HAP-1 (cell line): ENCODE measurements around the gene STAG1.
"Not testable (repeated sequence)": the region's sequence is repeated elsewhere in the genome, so short reads cannot be mapped to it uniquely, and the experiment has no call there.

Experiments used
- DNase-seq, 2 experiments: peaks; one replicate each; pipeline ENCODE4 v3.0.0-alpha.2; 2016 to 2020; ENCODE audit warnings: low spot score in 2 of 2
- H3K27me3 ChIP-seq: fragments of 250-450 bp; sonication (Bioruptor Pico); 2 replicates; pipeline ENCODE4 v1.5.1; 2020; ENCODE audit warnings: low read depth, mild to moderate bottlenecking, moderate library complexity
- H3K36me3 ChIP-seq: fragments of 250-450 bp; sonication (Bioruptor Pico); replicated peaks from 2 replicates; pipeline ENCODE4 v1.5.1; 2020; ENCODE audit warnings: mild to moderate bottlenecking
- H3K4me1 ChIP-seq: fragments of 250-450 bp; sonication (Bioruptor Pico); 2 replicates; pipeline ENCODE4 v1.5.1; 2020; ENCODE audit warnings: mild to moderate bottlenecking
- H3K4me3 ChIP-seq: fragments of 250-450 bp; sonication (Bioruptor Pico); 2 replicates; pipeline ENCODE4 v1.5.1; 2020; ENCODE audit warnings: mild to moderate bottlenecking, moderate library complexity
- H3K9me3 ChIP-seq: fragments of 250-450 bp; sonication (Bioruptor Pico); 2 replicates; pipeline ENCODE4 v1.5.1; 2020; ENCODE audit warnings: mild to moderate bottlenecking, moderate library complexity
- in situ Hi-C: fragments of 300-500 bp; cut with MboI; formaldehyde crosslinking; loops from 3 replicates; pipeline ENCODE4 v1.14.3; 2020; ENCODE audit warnings: low sequenced_read_pairs, inconsistent platforms, mixed read lengths

The STAG1 gene

DNA sequence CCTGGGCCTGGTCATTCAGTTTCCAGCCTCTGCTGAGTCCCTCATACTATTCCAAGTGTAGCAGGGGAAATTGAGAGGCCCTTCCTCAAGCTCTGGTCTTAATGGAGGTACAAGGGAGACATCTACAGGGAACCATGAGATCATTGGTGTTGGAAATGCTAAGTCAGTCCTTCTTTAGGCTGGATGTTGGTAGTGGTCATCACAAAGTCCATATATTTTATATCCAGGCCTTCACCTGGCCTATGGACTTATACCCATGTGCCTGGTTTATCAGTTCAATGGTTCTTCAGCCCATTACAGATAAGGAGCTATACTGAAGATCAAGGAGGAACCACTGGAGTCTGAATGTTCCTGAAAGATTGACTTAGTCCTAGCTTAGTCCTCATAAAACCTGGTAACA, 135.0 kb downstream of the STAG1 start:
- Histone ChIP-seq H3K4me3 (no peak overlapping the region), H3K36me3 (peaks cover 4% of the 10 kb centered on the region; the same call in 1 of the 2 replicates), H3K27me3 (no peaks in the 10 kb centered on the region), H3K9me3 (no peaks in the 10 kb centered on the region), H3K4me1 (peaks cover 27% of the 10 kb centered on the region)
- in situ Hi-C loops = no loop called here
- DNase-seq = no peak

DNA sequence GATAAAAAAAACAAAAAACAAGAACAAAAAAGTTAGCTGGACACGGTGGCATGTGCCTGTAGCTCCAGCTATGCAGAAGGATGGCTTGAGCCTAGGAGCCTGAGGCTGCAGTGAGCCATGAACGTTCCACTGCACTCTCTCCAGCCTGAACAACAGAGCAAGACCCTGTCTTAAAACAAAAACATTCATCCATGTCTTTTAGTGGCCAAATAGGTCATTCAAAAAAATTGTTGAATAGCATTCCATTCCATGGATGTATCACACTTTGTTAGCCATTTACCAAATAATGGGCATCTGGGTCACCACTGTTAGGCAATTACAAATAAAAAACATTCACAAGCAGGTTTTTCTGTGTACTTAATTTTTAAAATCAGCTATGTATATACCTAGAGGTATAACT, 139.7 kb downstream of the STAG1 start:
- Histone ChIP-seq H3K27me3 (no peaks in the 10 kb centered on the region), H3K4me3 (no peak overlapping the region), H3K36me3 (no peaks in the 10 kb centered on the region), H3K9me3 (no peaks in the 10 kb centered on the region), H3K4me1 (peaks cover 4% of the 10 kb centered on the region; the same call in 1 of the 2 replicates)
- in situ Hi-C loops = no loop called here
- no peak for DNase-seq

DNA sequence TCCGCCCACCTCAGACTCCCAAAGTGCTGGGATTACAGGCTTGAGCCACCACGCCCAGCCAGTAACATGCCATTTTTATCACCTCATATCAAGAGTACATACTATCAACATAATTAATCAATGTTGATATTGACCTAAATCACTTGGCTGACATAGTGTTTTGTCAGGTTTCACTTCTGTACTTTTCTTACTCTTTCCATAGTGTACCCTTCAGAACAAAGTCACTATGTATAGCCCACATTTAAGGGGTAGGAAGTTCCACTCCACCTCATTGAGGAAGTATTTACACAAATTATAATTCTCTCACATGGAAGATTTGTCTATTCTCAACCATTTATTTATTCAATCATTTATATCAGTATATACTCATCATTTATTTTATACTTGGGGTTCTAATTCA, 145.2 kb downstream of the STAG1 start:
- DNase-seq = no peak
- Histone ChIP-seq H3K4me3 (no peak overlapping the region), H3K9me3 (no peaks in the 10 kb centered on the region), H3K27me3 (no peaks in the 10 kb centered on the region), H3K4me1 (no peaks in the 10 kb centered on the region), H3K36me3 (no peaks in the 10 kb centered on the region)
- in situ Hi-C loops = no loop called here

DNA sequence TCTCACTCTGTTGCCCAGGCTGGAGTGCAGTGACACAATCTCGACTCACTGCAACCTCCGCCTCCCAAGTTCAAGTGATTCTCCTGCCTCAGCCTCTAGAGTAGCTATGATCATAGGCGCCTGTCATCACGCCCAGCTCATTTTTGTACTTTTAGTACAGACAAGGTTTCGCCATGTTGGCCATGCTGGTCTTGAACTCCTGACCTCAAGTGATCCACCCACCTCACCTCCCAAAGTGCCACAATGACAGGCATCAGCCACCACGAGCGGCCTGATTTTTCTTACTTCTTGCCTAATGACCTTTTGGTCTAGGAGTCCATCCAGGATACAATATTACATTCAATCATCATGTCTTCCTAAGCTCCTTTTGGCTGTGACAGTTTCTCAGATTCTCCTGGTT, 146.0 kb downstream of the STAG1 start:
- H3K4me3 ChIP-seq, in situ Hi-C loops, H3K4me1 ChIP-seq, H3K9me3 ChIP-seq, H3K36me3 ChIP-seq, DNase-seq, H3K27me3 ChIP-seq: not testable (repeated sequence)

DNA sequence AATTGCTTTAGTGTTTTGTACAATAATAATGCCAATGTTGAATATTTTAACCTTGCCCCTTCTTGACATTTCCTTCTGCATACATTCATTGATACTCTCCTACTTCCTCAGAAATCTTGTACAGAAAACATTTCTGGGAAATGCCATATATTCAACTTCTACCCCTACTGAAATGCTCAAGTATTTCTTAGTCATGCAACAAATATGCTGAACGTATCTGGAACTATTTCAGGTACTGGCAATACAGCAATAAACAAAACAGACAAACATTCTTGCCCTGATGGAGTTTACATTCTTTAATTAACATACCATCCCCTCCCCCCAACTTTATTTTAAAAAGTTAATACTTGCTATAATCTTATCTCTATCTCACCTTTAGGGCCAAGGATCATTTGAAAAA, 147.2 kb downstream of the STAG1 start:
- Histone ChIP-seq H3K9me3 (no peaks in the 10 kb centered on the region), H3K36me3 (no peaks in the 10 kb centered on the region), H3K4me1 (no peaks in the 10 kb centered on the region), H3K4me3 (no peak overlapping the region), H3K27me3 (no peaks in the 10 kb centered on the region)
- DNase-seq = no peak
- in situ Hi-C loops = no loop called here

DNA sequence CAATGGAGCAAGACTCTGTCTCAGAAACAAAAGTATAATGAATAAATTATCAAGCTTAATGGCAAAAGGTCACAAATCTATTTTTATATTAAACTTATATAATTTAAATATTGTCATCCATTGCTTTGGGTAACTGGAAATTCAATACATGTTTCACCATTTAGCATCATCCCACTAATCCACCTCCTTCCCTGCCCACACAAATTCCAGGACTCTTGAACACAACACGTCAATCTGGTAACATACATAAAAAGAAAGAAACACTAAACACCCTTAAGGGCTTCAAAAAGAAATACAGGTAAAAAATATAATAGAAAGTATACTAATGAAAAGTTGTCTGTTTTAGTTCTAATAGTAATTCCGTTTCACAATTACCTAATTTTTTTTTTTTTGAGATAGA, 149.4 kb downstream of the STAG1 start:
- in situ Hi-C loops = no loop called here
- no peak for DNase-seq
- H3K36me3 ChIP-seq = no peaks in the 10 kb centered on the region
- no peaks in the 10 kb centered on the region for H3K4me1 ChIP-seq
- no peaks in the 10 kb centered on the region for H3K9me3 ChIP-seq
- H3K27me3 ChIP-seq = no peaks in the 10 kb centered on the region
- no peak overlapping the region for H3K4me3 ChIP-seq

DNA sequence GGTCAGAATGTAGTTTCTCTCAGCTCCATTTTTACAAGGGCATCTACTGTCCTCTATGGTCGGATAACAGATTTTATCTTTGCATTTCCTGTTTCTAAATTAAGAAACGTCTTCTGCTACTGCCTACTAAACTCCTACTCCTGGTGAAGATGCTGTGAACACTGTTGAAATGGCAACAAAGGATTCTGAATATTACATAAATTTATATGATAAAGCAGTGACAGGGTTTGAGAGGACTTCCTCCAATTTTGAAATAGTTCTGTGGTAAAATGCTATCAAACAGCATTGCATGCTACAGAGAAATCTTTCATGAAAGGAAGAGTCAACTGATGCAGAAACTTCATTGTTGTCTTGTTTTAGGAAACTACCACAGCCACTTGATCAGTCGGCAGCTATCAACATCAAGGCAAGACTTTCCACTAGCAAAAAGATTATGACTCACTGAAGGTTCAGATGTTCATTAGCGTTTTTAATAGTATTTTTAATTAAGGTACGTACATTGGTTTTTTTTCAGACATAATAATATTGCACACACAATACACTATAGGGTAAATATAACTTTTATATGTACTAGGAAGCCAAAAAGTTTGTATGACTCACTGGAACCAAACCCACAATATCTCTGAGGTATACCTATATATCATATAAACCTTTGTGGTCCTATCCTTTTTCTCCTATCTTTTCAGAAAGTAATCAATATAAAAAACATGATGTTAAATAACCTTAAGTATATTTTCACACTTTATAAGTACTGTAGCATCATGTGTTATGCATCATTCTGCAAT, 156.1 kb downstream of the STAG1 start:
- DNase-seq = no peak

DNA sequence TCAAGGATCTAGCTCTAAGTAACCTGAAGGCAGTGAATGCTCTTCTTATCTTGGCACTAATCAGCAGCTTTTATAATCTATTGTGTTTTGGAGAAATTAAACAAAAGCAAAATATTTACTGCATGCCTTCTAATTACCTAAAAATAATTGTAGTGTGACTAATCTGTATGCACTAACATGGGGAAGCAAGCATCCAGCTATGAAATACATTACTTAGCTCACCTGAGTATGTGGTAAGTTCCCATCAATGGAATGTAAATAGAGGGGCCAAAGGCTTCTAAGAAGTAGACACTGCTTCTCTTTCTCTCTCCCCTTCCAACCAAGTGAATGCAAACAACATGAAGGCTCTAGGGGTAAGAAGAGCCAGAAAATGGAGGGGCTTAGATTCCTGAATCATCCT, 165.6 kb downstream of the STAG1 start:
- no peaks in the 10 kb centered on the region for H3K27me3 ChIP-seq
- H3K36me3 ChIP-seq = no peaks in the 10 kb centered on the region
- DNase-seq = no peak
- in situ Hi-C loops = no loop called here
- H3K9me3 ChIP-seq = no peaks in the 10 kb centered on the region
- H3K4me1 ChIP-seq = peaks cover 4% of the 10 kb centered on the region; the same call in 1 of the 2 replicates
- no peak overlapping the region for H3K4me3 ChIP-seq

More for the DNA sequence above, 156.1 kb downstream of the STAG1 start:
- Histone ChIP-seq H3K9me3 (no peaks in the 10 kb centered on the region), H3K27me3 (no peaks in the 10 kb centered on the region), H3K4me1 (no peaks in the 10 kb centered on the region), H3K36me3 (no peaks in the 10 kb centered on the region), H3K4me3 (no peak overlapping the region)
- in situ Hi-C loops = no loop called here

DNA sequence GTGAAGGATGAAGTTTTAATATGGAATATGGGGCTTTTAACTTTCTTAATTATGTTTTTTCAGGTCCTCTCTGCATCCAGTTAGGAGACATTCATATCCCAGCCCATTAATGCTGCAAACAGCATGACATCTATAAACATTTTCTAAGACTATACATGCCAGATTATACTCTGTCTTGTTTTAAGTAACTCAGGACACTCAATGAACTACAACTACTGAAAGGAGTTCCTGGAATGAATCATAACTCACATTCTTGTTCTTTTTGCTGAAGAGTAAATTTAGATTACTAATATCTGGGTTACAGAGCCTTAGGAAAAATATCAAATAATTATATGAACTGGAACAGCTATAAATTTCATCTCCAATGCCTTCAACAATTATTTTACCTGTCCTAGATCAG, 167.4 kb downstream of the STAG1 start:
- Histone ChIP-seq H3K27me3 (no peaks in the 10 kb centered on the region), H3K9me3 (no peaks in the 10 kb centered on the region), H3K36me3 (no peaks in the 10 kb centered on the region), H3K4me1 (peaks cover 4% of the 10 kb centered on the region; the same call in 1 of the 2 replicates), H3K4me3 (no peak overlapping the region)
- DNase-seq = no peak
- in situ Hi-C loops = no loop called here

DNA sequence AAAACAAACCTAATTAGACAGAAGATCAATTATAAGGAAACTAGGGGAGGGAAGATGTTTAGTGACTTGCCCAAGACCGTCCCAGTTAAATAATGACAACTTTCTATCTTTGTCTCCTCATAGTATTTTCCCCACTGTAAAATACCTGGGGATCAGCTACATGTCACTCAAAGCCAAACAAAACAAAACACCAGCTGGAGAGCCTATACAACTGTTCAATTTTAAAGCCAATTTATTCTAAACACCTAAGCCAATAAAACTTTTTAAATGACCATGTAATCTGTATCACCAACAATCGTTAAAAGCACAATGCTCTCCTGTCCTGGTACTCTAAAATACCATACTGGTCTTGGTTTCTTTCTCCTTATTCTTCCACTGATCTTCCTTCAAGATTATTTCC, 168.4 kb downstream of the STAG1 start:
- DNase-seq = peak in 1 of 2 experiments; percentile 11
- in situ Hi-C loops = no loop called here
- H3K9me3 ChIP-seq = no peaks in the 10 kb centered on the region

DNA sequence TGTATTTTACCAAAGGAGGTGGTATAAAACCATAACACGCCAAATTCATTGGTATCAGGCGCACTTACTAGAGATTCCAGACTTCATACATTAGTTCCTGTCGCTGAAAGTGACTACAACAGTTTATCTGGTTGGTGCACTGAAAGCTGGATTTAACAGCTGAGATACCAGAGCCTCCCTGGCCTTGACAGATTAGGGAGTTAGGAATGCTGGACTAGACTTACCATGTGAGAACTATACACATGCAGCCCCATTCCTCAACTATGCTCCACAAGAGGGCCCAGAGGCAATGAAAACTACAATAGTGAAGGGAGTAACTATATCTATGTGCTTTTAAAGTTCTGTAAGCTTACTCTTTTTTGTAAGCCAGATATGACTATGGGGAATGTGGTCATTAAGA, 174.4 kb downstream of the STAG1 start:
- H3K9me3 ChIP-seq = no peaks in the 10 kb centered on the region
- no peak for DNase-seq
- in situ Hi-C loops = no loop called here
- H3K36me3 ChIP-seq = no peaks in the 10 kb centered on the region
- H3K27me3 ChIP-seq = no peaks in the 10 kb centered on the region
- no peaks in the 10 kb centered on the region for H3K4me1 ChIP-seq
- no peak overlapping the region for H3K4me3 ChIP-seq

More for the DNA sequence above, 168.4 kb downstream of the STAG1 start:
- no peaks in the 10 kb centered on the region for H3K27me3 ChIP-seq
- H3K36me3 ChIP-seq = no peaks in the 10 kb centered on the region
- H3K4me3 ChIP-seq = no peak overlapping the region
- peaks cover 4% of the 10 kb centered on the region; the same call in 1 of the 2 replicates for H3K4me1 ChIP-seq

DNA sequence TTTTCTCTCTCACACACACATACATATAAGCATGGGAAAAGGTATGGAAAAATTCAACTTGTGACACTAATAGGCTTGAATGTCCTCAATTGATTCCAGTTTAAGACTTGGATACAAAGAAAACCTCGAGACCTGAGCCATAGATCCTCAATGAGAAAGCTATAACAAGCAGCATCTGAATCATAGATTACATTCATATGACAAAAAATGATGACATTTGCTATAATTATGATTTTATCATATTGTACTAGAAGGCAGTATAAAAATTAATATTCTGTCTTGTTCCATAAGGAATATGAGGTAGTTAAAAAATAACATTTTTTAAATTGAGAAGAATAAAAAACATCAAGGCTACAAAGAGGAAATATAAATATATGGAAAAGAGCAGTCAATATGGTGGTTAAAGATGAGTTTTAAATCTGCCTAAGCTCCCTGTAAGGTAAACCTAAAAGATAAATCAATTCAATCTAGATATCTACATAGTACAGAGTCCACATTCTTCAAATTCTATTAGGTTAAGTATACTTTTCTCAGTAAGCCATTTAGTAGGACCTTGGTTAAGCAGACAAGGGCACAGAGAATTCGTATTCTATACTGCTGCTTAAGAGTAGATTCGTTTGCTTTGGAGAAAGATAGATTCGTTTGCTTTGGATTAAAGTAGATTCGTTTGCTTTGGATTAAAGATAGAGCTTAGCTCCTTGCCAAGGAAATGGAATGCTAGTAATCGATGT, 175.7 kb downstream of the STAG1 start:
- in situ Hi-C loops = no loop called here
- no peaks in the 10 kb centered on the region for H3K36me3 ChIP-seq
- no peaks in the 10 kb centered on the region for H3K27me3 ChIP-seq
- H3K4me1 ChIP-seq = no peaks in the 10 kb centered on the region
- DNase-seq = no peak
- H3K9me3 ChIP-seq = no peaks in the 10 kb centered on the region
- no peak overlapping the region for H3K4me3 ChIP-seq

DNA sequence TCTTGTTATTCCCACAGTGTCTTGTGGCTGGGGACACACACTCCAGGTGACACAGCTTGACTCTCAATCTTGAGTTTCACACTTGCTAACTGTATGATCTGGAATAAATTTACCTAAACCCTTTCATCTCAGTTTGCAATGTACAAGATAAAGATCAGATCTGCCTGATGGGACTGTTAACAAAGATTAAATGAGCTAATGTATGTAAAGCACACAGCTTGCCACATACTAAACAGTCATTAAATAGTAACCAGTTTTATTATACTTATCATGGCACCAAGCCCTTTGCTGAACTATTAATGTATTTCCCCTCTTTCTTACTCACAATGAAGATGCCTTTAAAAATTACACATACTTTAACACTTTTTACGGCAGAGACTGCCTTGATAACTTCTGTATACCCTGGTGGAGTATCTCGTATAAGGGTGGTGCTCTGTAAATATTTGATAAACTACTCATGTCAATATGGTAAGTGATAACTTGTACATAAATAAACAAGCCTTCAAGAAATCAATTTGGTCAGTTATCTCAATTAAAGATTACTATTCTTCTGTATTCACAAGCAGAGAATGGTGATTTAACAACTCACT, 184.5 kb downstream of the STAG1 start:
- Histone ChIP-seq H3K4me3 (no peak overlapping the region), H3K36me3 (no peaks in the 10 kb centered on the region), H3K9me3 (no peaks in the 10 kb centered on the region), H3K27me3 (no peaks in the 10 kb centered on the region), H3K4me1 (no peaks in the 10 kb centered on the region)
- in situ Hi-C loops = no loop called here
- DNase-seq = no peak

DNA sequence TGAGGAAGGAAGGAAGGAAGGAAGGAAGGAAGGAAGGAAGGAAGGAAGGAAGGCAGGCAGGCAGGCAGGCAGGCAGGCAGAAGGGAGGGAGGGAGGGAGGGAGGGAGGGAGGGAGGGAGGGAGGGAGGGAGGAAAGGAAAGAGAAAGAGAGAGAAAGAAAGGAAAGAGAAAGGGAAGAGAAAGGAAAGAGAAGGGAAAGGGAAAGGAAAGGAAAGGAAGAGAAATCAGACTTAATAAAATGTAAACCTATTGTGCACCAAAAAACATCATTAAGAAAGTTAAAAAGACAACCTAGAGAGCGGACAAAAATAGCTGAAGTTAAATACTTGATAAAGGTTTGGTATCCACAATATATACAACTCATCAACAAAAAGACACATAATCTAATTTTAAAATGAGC, 187.2 kb downstream of the STAG1 start:
- H3K36me3 ChIP-seq, DNase-seq, in situ Hi-C loops: not testable (repeated sequence)

More for the DNA sequence above, 187.2 kb downstream of the STAG1 start:
- not testable (repeated sequence) for H3K4me3 ChIP-seq, H3K4me1 ChIP-seq, H3K27me3 ChIP-seq, H3K9me3 ChIP-seq
